Stimulated activated CD8-positive, alpha-beta memory T cell treated with anti-CD3 and anti-CD28 coated beads, Interleukin-15, amount 100 ng/mL, for 1 hour (primary cell): Measurements from ENCODE around the gene P2RX1.

Experiments
- DNase-seq: peaks from one replicate; pipeline ENCODE4 v3.0.0-alpha.2; 2020; ENCODE audit warnings: low read depth

Gene P2RX1

DNA sequence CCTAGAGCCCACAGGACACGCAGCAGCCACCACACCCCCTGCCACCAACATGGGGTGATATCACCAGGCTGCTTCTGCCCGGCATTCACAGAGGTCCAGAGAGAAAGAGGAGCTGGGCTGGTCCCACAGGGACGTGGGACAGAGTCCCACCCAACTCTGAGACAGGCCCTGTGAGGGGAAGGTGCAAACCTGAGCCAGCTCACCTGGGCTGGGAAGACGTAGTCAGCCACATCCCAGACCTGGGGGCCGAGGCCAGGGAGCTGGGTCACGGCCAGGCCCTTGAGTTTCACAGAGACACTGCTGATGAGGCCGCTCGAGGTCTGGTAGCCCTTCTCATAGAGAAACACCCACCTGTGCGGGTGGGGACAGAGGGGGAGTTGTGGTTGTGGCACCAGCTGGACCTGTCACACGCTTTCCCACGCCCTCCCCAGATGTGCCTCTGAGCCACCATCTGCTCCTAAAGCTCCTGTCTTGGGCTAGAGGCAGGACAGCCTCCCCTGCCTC is 11.2 kb downstream of the P2RX1 start:
- no peak for DNase-seq

DNA sequence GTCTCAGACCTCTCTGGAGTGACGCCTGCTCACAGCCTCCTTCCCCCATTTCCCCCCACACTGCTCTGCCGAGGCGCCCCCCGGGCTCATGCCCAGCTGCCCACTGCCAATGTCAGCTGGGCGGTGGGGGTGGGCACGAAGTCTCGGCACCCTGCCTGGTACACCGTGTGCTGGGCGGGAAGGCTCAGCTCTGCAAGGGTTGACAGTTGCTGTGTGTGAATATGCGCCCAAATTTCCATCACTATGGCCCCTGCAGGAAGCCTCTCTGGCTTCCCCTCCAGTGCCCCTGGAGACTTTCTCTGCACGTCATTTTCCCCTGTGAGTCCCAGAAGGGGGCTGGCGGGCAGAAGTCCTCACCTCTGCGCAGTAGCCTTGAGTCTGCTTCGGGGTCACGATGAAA is 11.8 kb downstream of the P2RX1 start:
- no peak for DNase-seq

GRCh38 chr17:3903881-3904290 is 12.4 kb downstream of the P2RX1 start:
- DNase-seq, result no peak

DNA sequence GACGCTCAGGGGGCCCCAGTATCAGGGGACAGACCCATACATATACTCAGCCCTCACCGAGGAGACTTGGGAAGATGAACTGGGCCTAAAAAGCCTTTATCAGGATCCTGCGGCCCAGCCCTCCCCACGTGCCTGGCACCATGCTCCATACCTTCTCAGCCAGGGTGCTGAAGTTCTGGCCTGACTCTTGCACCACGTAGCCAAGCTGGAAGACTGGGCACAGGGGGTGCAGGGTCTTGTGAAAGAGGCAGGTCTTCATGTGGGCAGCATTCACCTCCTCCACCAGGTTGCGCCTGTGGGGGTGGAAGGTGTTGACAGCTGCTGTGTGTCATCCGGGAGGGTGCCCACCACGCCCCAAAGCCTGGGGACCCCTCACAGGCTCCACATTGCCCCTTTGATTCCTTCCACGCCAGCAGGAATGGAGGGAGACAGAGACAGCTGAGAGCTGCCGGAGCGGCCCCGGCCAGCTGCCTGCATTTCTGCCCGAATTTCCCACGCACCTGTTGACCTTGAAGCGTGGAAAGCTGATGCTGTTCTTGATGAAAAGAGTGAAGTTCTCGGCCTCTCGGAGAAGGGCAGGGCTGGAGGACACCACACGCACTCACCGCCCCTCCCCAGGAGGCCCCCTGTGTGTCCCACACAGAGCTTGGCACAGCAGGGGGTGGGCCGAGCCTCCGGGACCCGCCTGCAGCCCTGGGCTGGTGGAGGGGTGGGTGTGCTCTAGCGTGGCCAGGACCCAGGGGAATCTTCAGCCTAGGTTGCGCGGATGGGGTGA is 13.0 kb downstream of the P2RX1 start:
- no peak for DNase-seq

- DNase-seq, result no peak
Observed at GRCh38 chr17:3900646-3901045, 15.6 kb downstream of the P2RX1 start.

- DNase-seq, result no peak
Observed at GRCh38 chr17:3897731-3898130, 18.5 kb downstream of the P2RX1 start.

GRCh38 chr17:3896968-3897235 is 19.4 kb downstream of the P2RX1 start:
- no peak for DNase-seq

DNA sequence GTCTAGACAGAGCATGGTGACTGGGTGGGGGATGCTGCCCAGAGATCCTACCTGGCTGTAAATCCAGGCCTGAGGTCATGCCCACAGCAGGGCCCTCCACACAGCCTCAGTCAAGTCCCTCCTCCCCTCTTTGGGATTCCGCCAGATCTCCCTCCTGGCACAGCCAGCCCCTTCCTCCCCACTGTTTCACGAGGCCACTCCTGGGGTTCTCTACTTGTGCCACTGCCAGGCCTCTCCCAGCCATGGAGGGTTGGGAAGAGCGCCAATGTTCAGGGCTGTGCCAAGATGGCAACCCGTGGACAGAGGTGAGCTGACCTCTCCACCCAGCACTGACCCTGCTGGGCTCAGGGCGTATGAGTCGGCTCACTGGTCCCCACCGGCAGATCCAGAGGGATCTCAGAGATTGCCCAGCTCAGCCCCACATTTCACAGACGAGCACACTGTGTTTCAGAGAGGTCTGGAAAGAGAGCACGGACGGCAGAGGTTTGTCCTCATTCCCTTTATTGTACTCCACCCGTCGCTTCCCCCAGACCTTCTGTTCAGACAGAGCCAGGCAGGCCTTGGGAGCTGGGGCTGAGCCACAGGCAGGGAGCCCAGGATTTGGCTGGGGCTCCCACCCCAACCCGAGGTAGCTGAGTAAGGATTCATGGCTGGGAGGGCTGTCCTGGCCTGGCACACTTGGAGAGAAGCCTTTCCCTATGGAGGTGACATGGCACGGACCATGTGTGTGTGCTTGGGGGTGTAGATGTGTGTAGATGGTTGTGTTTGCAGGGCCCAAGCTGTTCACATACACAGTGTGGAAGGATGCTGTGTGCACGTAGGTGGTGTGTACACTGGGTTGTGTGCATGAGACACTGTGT is 19.9 kb downstream of the P2RX1 start:
- DNase-seq, result no peak

DNA sequence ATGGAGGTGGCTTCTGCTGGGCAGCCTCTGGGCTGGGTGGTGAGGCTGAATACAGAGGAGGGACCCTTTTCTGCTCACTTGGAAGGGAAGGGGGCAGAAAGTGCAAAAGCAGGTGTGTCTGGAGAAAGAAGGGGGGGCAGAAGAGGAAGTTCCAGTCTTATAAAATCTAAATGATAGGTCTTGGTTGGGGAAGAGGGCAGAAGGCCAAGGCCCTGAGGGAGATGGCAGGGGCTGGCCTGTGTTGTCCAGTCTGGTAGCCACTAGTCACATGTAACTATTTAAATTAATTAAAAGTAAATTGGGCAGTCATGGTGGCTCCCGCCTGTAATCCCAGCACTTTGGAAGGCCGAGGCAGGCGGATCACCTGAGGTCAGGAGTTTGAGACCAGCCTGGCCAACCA is 20.9 kb downstream of the P2RX1 start:
- no peak for DNase-seq

DNA sequence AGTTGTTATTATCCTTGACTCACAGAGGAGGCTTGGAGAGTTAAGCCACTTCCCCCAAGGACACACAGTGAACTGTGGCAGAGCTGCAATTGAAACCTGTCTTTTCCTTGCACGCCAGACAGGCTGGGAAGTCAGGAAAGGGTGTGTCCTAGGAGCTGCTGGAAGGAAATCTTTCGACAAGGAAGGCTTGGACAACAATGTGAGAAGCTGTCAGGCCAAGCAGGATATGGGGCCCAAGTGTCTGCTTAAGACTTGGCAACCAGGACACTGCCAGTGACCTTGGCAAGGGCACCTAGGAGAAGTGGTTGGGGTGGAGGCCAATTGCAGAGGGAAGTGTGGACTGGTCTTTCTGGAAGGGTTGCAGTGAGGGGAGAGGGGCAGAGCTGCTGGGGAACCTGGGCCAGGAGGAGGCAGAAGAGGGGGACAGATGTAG is 21.3 kb downstream of the P2RX1 start:
- no peak for DNase-seq

DNA sequence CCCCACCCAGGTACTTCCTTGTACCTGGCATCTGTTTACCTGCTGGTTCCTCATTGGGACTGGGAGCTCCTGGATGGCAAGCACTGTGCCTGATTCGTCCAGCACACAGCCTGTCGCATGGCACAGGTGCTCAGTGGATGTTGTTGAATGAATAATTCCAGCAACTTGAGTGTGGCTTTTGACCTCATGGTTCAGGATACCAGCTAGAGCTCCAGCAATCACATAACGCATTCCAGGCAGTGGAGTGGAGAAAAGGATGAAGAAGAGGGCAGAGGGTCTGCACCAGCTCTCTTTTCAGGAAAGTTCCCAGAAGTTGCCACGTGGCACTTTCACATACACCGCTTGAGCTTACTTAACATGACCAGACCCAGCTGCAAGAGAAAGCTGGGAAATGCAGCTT is 22.1 kb downstream of the P2RX1 start:
- no peak for DNase-seq

DNA sequence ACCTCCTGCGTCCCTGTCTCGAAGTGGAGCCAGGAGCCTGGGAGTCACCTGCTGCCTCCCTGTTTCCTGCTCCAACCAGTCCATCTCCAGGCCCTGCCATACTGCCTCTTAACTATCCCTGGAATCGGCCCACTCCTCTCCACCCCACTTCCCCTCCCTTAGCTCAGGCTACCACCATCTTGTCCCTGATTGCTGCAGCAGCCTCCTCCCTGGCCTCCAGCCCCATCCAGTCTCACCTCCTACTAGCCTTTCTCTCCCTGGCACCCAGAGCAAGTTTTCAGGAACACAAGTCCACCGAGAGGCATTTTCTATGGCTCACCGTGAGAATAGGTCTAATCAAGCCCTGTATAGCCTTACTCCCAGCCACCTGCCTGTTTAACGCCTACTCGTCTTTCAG is 22.5 kb downstream of the P2RX1 start:
- DNase-seq, result no peak

DNA sequence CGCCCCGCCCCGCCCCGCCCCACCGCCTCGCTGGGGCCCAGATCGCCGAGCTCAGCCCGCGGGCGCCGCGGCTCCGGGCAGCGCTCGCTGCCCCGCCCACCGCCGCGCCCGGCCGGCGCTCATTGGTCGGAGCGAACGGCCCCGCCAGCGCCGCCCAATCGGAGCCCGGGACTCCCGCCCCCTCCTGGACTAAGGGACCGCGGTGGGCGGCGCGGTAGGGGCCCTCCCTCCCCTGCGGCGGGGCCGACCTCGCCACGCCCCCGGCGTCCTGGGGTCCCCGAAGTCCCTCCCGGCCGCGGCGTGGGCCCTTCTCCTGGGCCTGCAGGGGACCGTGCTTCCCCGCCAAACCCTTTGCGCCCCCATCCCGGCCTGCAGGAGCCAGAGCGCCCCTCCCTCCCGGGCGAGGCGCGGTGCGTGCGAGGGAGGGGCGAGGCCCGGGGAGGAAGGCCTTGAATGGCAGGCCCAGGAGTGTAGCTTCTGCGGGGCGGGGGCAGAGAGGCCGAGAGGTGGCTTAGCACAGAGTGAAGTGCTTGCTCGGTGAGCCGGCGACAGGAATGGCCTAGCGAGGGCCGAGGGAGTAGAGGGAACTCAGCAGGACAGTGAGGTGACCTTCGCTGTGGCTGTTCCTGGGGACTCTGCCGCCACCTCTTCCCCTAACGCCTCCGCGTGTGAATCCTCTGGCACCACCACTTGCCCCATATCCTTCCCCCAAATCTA is 23.1 kb downstream of the P2RX1 start, which contains the start of gene CAMKK1:
TSS of gene CAMKK1 (minus strand) at position 51 of the 717 bp plus-strand sequence. CDS start 7,366 bp downstream, outside the sequence.
- DNase-seq, result peak; percentile 65

DNA sequence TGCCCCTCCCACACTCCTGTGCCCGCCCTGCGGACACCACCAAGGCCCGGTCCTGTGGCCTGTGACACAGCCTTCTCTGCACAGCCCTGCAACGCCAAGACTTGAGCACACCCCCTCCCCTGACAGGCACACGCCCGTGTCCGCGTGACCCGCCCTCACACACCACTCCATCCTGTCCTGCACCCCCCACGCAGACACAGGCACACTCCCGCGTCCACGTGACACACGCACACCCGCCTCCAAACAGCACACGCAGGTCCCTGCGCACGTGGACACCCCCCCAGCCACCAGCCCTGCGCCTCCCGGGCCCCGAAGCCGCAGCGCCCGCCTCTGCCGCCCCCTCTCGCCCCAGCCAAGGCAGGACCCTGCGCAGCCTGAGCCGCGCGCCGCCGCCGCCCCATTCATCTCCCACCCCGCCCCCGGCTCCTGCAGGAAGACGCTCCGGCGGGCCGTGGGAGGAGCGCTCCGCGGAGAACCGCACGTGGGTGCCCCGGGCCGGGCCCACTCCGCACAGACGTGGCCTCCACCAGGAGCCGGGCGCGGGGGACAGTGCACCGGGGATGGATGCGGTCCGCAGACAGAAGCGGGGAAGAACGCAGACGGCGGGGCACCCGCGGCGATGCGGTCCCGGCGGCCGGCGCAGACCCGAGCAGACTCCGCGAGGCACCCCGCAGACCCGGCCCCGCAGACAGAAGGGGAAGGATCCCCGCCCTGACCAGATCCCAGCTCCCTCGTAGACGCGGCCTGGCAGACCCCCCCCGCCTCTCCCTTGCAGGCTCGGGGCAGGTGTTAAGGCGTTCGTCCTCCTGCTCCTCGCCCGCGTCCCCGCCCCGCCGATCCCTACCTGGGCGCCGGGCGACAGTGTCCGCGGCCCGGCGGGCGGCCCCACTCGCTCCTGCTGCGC is 23.9 kb downstream of the P2RX1 start:
- DNase-seq, result peak; percentile 46

GRCh38 chr17:3891626-3892094 is 24.6 kb downstream of the P2RX1 start:
- no peak for DNase-seq

DNA sequence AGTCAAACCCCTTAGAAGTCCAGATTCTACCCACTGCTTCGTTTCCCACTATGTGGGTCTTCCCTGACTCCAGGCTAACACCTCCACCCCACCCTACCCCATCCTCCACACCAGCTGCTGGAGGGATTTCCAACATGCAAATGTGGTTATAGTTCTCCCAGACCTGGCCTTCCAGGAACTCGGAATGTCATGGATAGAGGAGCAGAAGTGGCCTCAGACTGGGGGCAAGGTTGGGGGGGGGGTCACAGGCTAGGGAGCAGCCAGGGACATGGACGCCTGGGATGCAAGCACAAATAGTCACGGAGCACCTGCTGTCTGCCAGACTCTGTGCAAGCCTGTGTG is 25.4 kb downstream of the P2RX1 start:
- no peak for DNase-seq

DNA sequence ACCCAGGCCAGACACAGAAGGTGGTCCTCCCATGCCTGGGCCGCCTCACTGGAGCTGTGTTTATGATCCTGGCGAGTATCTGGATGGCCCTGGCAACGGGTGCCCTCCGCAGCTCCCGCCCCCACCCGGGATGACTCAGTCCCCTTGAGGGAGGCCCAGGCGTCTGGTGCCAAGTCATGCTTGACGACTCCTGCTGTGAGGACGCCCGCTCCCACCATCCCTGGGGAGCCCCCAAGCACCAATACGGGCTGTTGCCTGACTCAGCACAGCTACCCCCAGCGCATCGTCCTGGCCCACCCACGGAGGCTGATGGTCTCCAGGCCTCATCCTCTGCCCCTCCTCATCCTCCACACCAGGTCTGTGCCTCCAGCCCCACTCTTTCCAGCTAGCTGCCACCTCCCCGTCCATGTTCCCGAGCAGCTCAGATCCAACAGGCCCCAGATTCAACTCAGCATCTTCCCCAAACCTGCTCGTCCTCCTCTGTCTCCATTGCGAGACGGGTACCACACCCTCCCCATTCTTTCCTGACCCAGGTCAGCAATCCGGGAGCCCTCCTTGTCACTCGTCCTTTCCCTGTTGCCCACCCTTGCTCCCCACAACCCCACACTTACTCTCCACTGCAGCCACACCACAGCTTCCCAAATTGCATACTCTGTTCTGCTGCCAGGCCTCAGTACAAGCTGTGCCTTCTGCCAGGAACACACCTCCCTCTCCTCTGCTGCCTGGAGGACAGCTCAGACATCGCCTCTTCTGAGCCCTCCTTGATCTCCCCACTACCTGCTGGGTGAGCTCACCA is 26.0 kb downstream of the P2RX1 start:
- no peak for DNase-seq

DNA sequence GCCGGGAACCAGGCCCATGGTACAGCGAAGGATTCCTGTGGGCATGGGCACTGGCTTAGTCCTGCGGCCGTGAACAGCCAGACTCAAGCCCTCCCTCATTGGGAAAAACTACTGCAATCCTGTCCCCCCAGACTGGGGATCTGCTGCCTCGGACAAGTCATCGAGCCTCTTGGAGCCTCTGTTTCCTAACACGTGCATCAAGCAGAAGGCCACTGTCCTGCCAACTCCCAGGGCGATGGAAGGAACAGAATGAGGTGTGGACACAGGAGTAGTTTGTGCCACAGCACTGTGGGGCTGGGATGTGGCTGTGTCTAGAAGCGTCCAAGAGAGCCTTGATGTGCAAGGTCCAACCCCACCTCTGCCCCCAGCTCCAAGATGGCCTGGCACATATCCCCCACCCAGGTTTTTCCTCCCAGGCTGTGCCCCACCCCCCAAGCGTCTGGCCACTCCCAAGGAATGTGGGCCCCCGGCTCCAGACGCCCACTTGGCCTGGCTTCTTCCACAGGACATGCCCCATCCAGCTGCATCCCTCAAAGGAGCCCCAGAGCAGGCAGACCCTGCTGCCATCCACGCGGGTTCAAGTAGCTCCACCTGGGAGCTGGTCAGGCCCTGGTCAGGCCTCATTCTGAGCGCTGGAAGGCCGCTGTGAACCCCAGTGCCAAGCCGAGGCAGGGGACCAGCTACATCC is 26.8 kb downstream of the P2RX1 start:
- DNase-seq, result no peak

DNA sequence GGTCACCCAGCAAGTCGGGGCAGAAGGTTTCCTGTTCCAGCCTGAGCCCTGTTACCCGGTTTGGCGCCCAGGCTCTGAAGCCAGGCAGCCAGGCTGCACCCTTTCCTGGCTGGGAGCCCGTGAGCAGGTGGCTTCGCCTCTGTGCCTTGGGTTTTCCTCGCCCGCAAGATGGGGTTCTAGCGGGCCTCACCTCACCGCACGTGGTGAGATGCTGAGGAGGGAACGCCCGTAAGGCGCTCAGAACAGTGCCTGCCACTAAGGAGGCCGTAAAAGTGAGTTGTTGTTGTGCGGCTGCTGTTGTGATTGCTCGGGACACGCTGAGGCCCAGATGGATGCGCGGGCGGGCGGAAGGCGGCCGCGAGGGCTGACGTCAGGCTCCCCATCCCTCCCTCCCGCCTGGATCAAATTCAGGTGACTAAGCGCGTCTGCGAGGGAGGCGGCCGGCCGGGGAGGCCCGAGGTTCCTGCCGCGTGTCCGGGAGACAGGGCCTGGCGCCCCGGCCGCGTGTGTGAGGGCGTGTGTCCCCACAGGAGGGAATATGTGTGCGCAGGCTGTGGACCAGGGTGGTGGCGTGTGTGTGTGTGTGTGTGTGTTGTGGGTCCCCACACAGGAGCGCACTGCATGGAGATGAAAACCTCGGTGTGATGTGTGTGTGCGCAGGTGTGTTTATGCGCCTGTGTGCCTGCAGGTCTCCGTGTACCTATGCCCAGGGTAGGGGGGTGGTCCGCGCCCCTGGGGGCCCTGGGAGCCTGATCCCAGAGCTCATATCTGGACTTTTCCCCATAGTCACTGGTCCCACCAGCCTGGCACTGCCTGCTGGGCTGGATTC is 27.7 kb downstream of the P2RX1 start:
- DNase-seq, result no peak
